ENCODE data around the gene LIMA1. TPM values are rescaled to one million over a fixed set of nuclear protein-coding genes. Genes with fewer than 3 reads are reported as not detected.
A peak's percentile ranks its signal among the peaks of the same experiment; 100 is the strongest.

LIMA1 gene
- total and polyA plus RNA-seq, 2 of the 4 experiments (the other 2 are of a cell fraction): 126 to 163 TPM

DNA sequence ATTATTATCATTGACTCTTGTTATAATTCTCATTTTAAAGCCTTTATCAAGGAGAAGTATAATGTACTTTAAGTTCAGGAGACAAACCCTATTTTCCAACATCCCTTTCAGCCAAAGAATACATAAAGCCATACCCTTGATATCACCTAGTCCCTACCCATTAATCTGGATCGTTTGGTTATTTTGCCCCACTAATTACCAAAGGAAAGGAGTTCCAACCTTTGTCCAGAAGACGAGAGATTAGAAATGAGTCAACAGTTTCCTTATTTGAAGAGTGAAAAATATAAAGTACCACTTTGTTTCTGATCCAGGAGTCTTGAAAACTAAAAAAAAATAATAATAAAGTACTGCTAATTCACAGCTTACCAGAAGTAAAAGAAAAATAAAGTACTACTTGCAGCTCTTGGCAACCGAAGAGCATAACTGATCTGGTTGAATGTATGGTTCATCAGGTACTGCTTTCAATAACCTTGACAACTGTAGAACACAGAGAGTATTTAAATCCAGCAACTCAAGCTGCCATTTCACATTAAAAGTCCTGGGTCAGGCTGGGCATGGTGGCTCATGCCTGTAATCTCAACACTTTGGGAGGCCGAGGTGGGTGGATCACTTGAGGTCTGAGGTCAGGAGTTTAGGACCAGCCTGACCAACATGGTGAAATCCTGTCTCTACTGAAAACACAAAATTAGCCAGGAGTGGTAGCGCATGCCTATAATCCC, 33.7 kb downstream of the LIMA1 start:
- Histone ChIP-seq H2AFZ (replicated peaks; ENCODE audit: low read length, poor library complexity) (no peak overlapping the region), H2BK15ac (ENCODE audit: low read depth, low read length) (no peak overlapping the region), H2BK20ac (ENCODE audit: low read depth, low read length) (0 out of 2 replicates have a peak overlapping the region, but pooled peaks have one; percentile 24), H4K20me1 (ENCODE audit: insufficient read depth, low read length) (no peaks in the 10 kb centered on the region), H3K4me1 (ENCODE audit: control insufficient read depth, insufficient read depth, low read length) (peaks cover 17% of the 10 kb centered on the region), H3K56ac (ENCODE audit: extremely low read depth, insufficient read depth, low read length) (no peak overlapping the region), H2BK120ac (ENCODE audit: low read depth, low read length) (peak overlapping the region; percentile 17; the same call in 1 of the 2 replicates), H2AK5ac (ENCODE audit: low read depth, low read length) (0 out of 2 replicates have a peak overlapping the region, but pooled peaks have one; percentile 36), H3K27me3 (ENCODE audit: control insufficient read depth, insufficient read depth, low read length) (no peaks in the 10 kb centered on the region), H3K9ac (ENCODE audit: low read depth, low read length) (no peak overlapping the region), H3K4me3 (ENCODE audit: insufficient read depth, low read depth, low read length) (no peak overlapping the region), H3K9me1 (ENCODE audit: insufficient read depth, low read length) (peaks cover 5% of the 10 kb centered on the region), H4K91ac (ENCODE audit: insufficient read depth, low read depth, low read length) (0 out of 2 replicates have a peak overlapping the region, but pooled peaks have one; percentile 26), H3K18ac (ENCODE audit: low read depth, low read length) (peak overlapping the region; percentile 33; the same call in 1 of the 2 replicates), H3K14ac (replicated peaks; ENCODE audit: low read depth, low read length) (0 out of 2 replicates have a peak overlapping the region, but pooled peaks have one; percentile 18), H3K23ac (ENCODE audit: low read depth, low read length) (no peak overlapping the region), H4K8ac (ENCODE audit: low read depth in 2 of 2, low read length in 2 of 2) (no peak overlapping the region), H3K27ac (ENCODE audit: insufficient read depth, low read length) (no peak overlapping the region), H3K36me3 (ENCODE audit: control insufficient read depth, insufficient read depth, low read length) (no peaks in the 10 kb centered on the region), H2AK9ac (replicated peaks; ENCODE audit: low read depth, low read length, poor library complexity) (no peak overlapping the region), H4K5ac (ENCODE audit: low read depth, low read length) (no peak overlapping the region), H2BK5ac (ENCODE audit: low read depth, low read length, poor library complexity, severe bottlenecking) (no peak overlapping the region), H3K9me3 (ENCODE audit: control insufficient read depth, insufficient read depth, low read length) (no peaks in the 10 kb centered on the region), H3K79me1 (ENCODE audit: low read depth in 1 of 2, low read length in 2 of 2) (peaks cover 11 to 26% of the 10 kb centered on the region in 2 experiments), H3K4ac (ENCODE audit: low read depth, low read length) (peak overlapping the region; percentile 37; the same call in 1 of the 2 replicates), H3K4me2 (ENCODE audit: low read depth, low read length) (no peak overlapping the region)
- in situ Hi-C loops (cut with MboI; ENCODE audit: low sequenced_read_pairs) (no loop called here), intact Hi-C loops (cut with micrococcal nuclease) (no loop called here), dilution Hi-C loops (cut with HindIII; ENCODE audit: low sequenced_read_pairs, unreplicated experiment) (no loop called here)
- ChIA-PET CTCF (no interaction called here), POLR2A (ENCODE audit: unreplicated experiment) (no interaction called here)
- no TSS peak for BruUV-seq (replicated peaks)
- DNase-seq: no peak
- no CpG with 5 or more reads among the region's 5 CpGs for WGBS, 2 experiments (ENCODE audit: extremely low coverage in 2 of 2, insufficient read length in 1 of 2)
- ATAC-seq (ENCODE audit: low read depth): no peak
- TF ChIP-seq CHD1 (IDR thresholded peaks at IDR 0.05; ENCODE audit: low read depth, low read length): no peak
- TF ChIP-seq, protein P1, sequence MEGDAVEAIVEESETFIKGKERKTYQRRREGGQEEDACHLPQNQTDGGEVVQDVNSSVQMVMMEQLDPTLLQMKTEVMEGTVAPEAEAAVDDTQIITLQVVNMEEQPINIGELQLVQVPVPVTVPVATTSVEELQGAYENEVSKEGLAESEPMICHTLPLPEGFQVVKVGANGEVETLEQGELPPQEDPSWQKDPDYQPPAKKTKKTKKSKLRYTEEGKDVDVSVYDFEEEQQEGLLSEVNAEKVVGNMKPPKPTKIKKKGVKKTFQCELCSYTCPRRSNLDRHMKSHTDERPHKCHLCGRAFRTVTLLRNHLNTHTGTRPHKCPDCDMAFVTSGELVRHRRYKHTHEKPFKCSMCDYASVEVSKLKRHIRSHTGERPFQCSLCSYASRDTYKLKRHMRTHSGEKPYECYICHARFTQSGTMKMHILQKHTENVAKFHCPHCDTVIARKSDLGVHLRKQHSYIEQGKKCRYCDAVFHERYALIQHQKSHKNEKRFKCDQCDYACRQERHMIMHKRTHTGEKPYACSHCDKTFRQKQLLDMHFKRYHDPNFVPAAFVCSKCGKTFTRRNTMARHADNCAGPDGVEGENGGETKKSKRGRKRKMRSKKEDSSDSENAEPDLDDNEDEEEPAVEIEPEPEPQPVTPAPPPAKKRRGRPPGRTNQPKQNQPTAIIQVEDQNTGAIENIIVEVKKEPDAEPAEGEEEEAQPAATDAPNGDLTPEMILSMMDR (conservative IDR thresholded peaks at IDR 0.05; ENCODE audit: low read depth, low read length): no peak
- TF ChIP-seq MAZ (IDR thresholded peaks at IDR 0.05; ENCODE audit: borderline replicate concordance, low read depth, low read length): no peak
- TF ChIP-seq RCOR1 (IDR thresholded peaks at IDR 0.05; ENCODE audit: insufficient replicate concordance, low read length): no peak
- TF ChIP-seq RAD21 (IDR thresholded peaks at IDR 0.05; ENCODE audit: low read length): no peak
- TF ChIP-seq, protein P2, sequence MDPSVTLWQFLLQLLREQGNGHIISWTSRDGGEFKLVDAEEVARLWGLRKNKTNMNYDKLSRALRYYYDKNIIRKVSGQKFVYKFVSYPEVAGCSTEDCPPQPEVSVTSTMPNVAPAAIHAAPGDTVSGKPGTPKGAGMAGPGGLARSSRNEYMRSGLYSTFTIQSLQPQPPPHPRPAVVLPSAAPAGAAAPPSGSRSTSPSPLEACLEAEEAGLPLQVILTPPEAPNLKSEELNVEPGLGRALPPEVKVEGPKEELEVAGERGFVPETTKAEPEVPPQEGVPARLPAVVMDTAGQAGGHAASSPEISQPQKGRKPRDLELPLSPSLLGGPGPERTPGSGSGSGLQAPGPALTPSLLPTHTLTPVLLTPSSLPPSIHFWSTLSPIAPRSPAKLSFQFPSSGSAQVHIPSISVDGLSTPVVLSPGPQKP (IDR thresholded peaks at IDR 0.05; ENCODE audit: borderline replicate concordance, low read depth, low read length): no peak
- no peak for TF ChIP-seq CEBPB (IDR thresholded peaks at IDR 0.05; ENCODE audit: low read depth, low read length)
- no peak for TF ChIP-seq MXI1 (IDR thresholded peaks at IDR 0.05; ENCODE audit: borderline replicate concordance, low read depth, low read length)
- TF ChIP-seq RFX5 (IDR thresholded peaks at IDR 0.05; ENCODE audit: low read depth, low read length): no peak
- no peak for TF ChIP-seq MAFK (IDR thresholded peaks at IDR 0.05; ENCODE audit: low read depth, low read length)
- no peak for TF ChIP-seq FOS (IDR thresholded peaks at IDR 0.05; ENCODE audit: low read depth, low read length)
- TF ChIP-seq NFE2L2 (IDR thresholded peaks at IDR 0.05; ENCODE audit: low read depth, low read length): no peak
- TF ChIP-seq, protein P3, sequence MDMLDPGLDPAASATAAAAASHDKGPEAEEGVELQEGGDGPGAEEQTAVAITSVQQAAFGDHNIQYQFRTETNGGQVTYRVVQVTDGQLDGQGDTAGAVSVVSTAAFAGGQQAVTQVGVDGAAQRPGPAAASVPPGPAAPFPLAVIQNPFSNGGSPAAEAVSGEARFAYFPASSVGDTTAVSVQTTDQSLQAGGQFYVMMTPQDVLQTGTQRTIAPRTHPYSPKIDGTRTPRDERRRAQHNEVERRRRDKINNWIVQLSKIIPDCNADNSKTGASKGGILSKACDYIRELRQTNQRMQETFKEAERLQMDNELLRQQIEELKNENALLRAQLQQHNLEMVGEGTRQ (IDR thresholded peaks at IDR 0.05; ENCODE audit: low read depth, low read length): no peak
- no peak for TF ChIP-seq BHLHE40 (IDR thresholded peaks at IDR 0.05; ENCODE audit: low read depth, low read length)
- no peak for TF ChIP-seq POLR2A (IDR thresholded peaks at IDR 0.05; ENCODE audit: low read depth, low read length)

Measured in IMR-90 (cell line).